DMS153 treated with DMSO at 0.1 percent for 48 hours (cell line): ENCODE results near the gene PANK4.

ENCODE experiments used
- DNase-seq: peaks from one replicate; lab custom pipeline; 2025; ENCODE audit not compliant: unreplicated experiment; lab: John Stamatoyannopoulos, UW

The PANK4 gene

DNA sequence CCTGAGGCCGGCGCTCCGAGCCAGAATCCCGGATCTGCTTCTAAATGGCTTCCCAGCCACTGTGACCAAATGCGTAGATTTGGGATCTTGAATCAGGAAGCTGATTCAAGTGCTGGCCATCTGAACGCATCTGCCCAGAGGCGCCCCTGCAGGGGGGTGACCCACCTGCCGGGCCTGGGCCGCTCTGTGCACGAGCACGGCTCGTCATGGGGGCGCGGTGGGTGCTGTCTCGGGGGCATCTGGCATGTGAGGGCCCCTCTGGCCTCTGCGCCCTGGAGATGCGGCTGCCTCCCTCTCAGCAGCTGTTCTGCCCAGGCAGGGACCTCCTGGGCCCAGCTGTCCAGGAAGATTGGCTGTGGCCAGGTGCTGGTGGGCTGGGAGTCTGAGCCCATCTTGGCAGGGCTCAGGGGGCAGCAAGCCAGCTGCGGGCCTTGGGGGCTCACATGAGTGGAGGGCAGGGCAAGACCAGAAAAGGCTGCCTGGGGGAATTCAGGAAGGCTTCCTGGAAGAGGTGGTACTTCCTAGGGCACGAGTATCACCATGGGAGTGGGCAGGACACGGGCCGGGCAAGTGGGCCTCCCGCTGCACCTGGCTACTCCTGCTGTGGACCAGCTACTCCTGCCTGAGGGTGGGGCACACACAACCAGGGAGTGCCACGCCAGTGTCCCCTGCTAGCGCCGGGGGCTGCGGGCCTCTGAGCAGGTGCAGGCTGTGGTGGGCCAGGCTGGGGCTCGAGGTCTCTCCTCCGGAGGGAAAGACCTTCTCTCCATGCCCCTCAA, 25.2 kb downstream of the PANK4 start:
- DNase-seq: no peak

DNA sequence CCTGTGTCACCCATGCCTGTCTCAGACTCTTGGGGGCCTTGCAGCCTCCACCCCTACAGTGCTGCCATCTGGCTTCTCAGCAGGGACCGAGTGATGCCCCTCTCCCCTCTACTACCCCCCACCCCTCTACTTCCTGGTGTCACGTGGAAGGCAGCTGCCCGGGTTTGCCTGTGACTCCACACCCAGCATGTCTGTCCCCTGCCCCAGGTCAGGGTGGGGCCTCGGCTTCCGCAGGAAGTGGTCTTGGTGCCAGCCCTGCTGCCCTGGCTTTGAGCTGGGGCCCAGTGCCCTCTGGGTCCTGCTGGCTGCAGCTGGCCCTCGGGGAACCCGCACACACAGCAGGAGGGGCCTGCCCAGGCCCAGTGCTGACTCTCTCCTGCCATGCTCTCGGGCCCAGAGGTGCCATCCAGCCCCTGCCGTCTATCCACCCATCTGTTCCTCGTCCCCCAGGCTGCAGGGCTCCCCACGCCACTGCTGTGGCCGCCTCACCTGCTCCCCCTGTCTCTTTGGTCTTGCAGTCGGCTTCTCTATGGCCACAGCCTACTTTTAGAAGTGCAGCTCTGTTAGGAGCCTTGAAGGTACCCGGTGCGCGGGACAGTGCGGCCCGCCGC, 26.3 kb downstream of the PANK4 start:
- no peak for DNase-seq

DNA sequence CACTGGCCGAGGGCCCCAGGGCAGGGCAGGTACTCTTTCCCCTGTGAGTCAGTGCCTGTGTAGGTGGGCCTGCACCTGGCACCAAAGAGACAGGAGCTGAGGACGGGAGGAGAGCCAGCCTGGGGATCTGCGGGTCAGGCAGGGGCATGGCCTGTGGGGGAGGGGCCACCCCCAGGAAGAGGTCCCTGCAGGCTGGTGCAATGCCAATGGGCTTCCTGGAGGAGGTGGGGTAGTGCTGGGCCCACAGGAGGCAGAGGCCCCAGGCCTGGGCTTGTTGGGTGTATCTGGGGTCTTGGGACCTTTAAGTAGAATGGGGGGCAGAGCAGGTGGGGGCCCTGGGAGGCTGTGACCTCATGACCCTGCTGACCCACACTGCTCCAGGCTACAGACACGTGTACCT, 27.1 kb downstream of the PANK4 start:
- no peak for DNase-seq

DNA sequence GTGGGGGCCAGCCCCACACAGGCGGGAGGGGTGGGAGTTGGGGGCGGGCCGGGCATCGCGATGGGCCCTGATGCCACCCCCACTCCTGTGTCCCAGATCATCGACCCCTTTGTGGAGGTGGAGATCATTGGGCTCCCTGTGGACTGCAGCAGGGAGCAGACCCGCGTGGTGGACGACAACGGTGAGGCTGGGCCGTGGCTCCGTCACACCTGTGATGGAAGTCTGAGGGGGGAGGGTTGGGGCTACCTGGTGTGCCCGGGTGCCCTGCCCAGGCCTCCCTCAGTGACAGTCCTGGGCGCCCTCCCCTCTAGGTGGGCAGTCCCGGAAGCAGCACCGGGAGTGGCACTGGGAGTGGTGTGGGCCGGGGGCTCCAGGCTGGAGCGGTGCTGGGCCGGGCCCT, 27.7 kb downstream of the PANK4 start:
- DNase-seq: no peak

DNA sequence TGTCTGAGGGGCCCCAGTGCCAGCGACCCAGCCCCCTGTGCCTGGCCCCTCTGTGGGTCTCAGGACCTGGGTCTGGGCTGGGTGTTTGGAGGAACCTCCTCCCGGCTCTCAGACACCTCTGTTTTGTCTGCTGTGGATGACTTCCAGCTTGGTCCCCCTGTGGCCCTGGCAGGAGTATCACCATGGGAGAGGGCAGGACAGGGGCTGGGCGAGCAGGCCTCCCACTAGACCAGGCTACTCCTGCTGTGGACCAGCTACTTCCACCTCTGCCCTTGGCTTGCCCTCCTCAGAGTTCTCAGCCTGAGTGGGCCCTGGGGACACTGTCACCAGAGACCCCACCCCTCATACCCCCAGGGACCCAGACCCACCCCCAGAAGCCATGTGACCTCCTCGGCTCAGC, 28.5 kb downstream of the PANK4 start:
- DNase-seq: no peak

DNA sequence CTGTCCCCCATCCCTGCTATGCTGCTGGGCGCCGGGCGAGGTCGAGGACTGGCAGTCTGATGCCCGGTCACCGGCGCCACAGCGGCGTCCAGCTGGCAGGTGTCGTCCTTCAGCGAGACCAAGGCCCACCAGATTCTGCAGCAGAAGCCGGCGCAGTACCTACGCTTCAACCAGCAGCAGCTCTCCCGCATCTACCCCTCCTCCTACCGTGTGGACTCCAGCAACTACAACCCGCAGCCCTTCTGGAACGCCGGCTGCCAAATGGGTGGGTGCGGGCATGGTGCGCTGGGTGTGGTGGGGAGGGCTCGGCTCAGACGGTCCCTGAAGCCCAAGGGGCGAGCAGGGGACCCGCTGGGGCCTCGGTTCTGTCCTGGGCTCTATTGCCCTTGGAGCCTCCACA, 29.6 kb downstream of the PANK4 start:
- DNase-seq: no peak

DNA sequence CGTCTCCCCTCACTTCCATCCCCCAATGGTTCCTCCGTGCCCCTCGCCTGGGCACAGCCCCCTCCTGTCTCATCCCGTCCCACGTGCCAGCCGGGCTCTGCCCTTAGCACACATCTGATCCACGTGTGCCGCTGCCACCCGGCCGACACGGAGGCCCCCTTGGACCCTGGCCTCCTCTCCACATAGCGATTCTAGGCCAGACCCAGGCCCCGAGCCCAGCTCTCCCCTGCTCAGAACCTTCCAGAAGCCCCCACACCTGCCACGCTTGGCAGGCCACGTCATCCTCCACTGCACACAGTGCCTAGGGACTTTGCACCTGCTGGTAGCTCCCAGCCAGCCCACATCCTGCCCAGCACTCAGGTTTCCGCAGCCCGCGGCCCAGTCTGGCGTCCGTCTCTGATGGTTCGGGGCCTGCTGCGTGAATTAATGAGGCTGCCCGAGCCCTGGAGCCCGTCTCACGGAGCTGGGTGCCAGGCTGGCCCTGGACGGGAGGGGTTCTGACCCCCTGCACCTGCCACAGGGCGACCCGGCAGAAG, 30.2 kb downstream of the PANK4 start:
- no peak for DNase-seq

DNA sequence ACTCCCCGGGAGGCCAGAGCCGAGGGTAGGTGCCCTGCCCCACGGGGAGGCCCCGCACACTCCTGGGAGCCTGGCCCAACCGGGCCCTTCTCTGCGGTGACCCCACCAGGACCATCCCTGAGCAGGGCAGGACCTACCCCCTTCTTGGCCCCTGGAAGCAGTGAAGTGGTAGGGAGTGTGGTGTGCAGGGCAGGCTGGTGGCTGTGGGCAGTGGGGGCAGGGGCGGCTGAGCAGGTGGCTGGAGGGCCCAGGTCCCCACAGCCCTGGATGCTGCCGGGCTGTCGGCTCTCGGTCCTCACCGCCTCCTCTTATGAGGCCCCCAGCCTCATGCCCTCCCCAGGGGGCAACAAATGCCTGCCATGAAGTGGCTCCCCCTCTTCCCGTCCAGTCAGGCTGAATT, 30.9 kb downstream of the PANK4 start:
- DNase-seq: no peak

DNA sequence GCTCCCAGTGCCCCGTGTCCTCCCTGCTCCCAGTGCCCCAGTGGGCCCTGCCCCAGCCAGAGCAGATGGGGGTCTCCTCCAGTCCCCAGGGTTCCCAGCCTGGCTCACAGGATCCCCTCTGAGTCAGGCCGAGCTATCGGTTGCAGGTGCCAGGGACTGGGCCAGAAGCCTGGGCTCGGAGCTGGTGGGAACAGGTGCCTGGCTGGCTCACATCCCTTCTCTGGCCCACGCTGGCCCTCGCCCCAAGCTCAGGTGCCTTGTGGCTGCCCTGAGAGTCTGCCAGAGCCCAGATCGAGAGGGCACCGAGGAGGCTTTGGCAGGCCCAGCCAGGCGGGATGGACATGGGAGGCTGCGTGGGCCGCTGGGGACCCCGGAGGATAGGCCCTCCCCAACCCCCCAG, 31.4 kb downstream of the PANK4 start:
- no peak for DNase-seq

DNA sequence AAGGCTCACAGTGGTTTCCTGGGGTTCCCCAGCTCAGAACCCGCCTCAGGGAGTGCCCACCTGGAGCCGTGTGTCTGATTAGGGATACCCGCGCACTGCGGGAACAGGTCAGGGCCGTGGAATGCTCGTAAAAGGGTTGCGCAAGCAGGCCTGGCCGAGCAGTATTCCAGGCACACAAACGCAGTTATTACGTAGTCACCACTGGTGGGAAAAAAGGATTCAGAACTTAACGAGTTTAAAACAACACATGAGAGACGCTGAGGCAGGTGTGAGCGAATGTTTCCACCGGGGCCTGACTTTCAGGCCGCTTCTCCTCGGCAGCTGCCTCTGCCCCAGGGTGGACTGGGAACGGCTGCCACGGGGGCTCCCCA, 32.1 kb downstream of the PANK4 start:
- no peak for DNase-seq

DNA sequence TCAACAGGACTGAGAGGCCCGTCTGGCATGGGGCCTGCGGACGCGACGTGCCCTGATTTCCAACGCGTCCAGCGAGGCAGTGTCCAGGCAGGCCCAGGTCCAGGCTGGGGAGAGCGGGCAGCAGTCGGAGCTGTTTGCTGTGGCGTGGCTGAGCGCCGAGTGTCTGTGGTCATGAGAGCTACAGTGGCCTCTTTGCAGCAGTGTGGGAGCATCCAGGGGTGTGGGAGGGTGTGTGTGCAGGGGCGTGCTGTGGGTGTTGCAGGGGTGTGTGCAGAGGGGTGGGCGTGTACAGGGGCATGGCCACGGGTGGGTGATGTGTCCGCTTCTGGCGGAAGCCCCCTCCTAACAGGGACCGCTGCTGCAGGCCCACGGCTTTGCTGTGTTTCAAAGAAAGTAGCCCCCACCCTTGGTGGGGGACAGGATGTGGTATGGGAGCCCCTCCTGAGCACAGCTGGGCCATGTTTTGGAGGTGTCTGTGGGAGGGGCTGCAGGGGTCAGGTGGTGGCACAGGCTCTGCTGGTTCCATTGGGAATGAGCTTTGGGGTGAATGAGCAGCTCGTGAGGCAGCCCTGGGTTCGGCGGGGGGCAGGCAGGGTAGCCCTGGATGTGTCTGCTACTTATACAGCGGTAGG, 32.6 kb downstream of the PANK4 start:
- no peak for DNase-seq

DNA sequence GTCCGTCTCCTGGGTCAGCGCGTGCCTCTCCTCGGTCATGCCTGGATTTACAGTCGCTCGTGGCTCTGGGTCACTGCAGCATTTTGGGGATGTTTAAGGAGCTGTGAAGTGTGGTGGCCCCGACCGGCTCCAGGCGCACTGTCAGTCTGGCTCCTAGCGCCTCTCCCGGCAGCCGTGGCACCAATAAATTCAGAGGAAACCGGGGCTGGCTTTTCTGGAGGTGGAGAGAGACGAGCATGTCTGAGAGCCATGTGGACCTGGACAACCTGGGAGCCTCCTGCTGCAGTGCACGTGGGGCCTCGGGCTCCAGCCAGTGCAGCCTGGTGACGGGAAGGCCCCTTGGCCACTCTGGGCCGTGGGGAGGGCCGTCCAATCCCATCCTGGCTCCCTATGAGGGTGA, 33.2 kb downstream of the PANK4 start:
- DNase-seq: no peak

DNA sequence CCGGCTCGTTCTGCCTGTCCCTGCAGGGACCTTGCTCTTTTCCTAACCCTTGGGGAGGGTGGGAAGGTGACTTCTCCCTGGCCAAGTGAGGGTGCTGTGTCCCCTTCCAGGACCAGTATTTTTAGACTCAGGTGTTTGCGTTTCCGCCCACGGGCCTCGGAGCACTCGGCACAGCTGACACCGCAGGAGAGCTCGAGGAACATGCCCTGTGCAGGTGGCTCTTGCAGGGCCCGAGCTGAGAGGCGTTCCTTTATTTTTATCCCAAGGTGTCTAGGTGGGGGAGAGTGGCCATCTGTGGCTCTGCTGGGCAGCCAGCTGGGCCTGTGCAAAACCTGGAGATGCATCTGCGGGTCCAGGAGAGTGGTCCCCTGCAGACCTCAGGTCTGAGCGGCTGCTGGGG, 34.3 kb downstream of the PANK4 start:
- no peak for DNase-seq

DNA sequence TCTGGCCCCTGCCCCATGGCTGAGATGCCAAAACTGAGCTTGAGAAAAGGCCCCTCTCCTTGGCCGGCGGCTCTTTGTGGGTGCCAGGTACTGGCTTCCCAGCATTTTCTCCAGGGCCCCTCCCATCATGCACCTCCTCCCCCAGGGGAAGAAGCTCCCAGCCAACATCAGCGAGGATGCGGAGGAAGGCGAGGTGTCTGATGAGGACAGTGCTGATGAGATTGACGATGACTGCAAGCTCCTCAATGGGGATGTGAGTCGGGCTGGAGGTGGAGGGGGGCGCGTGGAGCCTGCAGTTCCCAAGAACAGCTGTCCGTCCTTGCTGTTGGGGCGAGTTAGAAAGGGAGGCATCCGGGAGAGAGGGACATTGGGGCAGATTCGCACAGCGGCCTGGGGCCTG, 36.8 kb downstream of the PANK4 start:
- no peak for DNase-seq

DNA sequence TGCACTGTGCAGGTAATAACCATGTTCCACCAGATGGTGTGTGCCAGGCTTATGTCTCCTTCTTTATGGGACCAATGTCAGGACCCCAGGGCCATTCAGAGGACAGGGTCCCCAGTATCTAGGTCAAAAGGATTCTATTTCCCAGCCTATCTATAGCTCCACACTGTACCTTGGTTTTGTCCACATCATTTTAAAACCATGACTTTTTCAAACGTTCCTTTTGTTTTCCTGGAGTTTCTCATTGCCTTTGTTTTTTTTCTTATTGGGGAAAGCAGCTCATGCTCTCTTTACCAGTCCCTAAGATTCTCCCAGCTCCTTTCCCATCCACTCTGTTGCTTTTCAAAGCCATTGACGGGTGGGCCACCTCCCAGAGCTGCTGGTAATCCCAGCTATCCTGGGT, 37.7 kb downstream of the PANK4 start:
- no peak for DNase-seq

DNA sequence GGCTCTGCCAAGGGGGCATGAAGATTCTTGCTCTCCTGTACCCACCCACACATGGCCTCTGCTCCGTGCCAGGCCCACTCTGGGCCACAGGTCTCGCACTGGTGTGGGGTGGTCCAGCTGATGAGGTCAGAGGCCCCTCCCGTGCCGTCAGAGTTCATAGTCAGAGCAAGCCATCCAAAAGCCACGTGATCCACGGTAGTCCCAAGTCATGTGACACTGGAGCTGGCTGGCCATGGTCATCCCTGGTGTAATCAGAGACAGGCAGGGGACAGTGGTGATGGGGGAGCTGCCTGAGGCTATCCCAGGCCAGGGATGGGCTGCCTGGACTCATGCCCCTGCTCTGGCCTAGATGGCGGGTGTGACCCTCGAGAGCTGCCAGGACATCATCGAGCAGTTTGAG, 39.8 kb downstream of the PANK4 start:
- no peak for DNase-seq

DNA sequence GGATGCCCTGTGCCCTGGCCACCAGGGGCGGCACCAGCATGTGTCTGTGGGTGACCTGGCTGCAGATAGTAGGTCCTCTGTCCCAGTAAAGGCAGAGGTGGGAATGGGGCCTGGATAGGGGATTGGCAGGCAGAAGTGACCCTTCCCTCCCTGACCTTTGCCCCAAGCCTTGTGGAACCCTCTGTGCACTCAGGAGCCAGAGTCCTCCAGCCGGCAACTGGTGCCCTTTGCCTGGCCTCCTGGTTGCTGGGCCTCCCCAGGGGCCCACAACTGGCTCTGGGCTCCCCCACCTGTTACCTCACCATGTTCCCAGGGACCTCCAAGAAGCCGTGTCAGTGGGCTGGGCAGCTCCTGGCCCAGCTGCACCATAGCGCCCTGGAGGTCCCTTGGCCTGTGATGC, 40.4 kb downstream of the PANK4 start:
- DNase-seq: no peak

DNA sequence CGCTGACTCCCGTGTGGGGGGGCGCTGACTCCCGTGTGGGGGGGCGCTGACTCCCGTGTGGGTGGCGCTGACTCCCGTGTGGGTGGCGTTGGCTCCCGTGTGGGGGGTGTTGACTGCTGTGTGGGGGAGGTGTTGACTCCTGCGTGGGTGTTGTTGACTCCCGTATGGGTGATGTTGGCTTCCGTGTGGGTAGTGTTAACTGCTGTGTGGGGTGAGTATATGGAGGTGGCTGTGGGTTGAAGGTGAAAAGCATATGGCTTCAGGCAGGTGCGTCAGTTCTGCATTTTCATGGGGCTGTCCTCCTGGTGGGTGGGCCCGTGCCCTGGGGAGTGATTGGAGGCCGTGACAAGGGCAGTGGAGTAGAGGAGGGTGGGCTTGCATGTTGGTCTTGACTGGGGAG, 42.4 kb downstream of the PANK4 start:
- DNase-seq: no peak

DNA sequence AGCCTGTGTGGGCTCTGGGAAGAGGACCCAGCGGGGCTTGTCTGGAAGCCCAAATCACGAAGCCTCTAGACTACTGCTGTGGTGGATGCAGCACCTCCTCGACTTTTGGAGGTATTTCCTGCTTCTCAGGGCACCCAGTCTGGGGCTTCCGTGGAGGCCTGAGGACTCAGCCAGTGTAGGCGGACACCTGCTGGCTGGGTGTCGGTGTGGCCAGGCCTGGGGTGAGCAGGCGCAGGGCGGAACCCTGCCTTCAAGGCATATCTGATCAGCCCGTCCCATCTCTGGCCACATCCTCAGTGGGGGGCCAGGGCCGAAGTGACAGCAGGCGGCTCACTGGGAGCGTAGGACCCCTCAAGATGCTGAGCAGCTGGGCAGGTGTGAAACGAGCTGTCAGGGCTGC, 43.4 kb downstream of the PANK4 start:
- no peak for DNase-seq

DNA sequence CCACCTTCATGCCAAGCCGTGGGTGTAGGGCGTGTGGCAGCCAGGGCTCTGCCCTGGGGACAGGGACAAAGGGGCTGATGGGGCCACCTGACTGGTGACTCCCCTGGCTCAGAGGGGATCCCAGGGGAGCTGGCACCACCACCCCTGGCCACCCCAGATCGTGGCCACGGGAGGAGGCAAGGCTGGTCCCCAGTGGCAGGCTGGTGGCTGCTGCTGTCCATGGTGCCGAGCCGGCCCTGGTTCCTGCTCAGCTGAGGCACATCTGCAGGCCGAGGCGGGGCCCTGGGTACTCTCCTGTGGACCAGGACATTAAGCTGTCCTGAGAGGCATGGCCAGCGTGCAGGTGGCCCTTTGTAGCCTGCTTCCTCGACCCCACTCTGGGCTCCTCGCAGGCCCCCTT, 43.8 kb downstream of the PANK4 start:
- DNase-seq: no peak

DNA sequence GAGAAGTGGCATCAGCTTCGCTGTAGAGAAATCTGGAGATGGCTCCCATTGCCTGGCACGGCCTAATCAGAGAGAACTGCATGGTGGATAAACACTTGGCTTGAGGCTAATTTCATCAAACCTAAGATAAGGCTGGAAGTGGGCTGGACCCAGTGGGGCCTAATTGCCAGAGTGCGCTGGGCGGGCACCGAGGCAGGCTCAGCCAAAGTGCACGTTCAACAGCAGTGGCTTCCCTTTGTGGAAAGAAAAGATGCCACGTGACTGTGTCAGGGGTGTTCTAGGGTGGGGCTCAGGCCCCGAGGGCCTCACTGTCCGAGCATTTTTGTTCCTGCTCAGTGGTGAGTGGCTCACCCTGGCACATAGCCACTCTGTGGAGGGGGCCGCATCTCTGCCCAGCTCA, 44.5 kb downstream of the PANK4 start:
- DNase-seq: no peak

DNA sequence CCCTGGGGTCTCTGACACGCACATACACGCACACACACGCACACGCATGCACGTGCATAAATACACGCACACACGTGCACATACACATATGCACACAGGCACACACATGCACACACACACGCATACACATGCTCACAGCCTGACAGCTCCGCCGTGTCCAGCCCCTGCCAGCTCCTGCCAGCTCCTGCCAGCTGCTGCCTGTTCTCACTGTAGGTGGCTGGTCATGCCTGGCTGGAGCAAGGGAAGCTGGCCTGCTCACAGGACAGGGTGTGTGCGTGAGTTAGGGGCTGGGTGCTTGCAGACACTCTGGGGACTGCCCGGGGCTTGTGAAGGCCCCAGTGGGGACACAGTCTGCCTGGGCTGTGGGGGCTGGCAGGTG, 45.4 kb downstream of the PANK4 start:
- DNase-seq: no peak
